ENCODE data around the gene CFAP299. TPM values are rescaled to one million over a fixed set of nuclear protein-coding genes. Genes with fewer than 3 reads are reported as not detected.

CFAP299 gene
- total RNA-seq, 2 experiments from 2014 or later: not detected

DNA sequence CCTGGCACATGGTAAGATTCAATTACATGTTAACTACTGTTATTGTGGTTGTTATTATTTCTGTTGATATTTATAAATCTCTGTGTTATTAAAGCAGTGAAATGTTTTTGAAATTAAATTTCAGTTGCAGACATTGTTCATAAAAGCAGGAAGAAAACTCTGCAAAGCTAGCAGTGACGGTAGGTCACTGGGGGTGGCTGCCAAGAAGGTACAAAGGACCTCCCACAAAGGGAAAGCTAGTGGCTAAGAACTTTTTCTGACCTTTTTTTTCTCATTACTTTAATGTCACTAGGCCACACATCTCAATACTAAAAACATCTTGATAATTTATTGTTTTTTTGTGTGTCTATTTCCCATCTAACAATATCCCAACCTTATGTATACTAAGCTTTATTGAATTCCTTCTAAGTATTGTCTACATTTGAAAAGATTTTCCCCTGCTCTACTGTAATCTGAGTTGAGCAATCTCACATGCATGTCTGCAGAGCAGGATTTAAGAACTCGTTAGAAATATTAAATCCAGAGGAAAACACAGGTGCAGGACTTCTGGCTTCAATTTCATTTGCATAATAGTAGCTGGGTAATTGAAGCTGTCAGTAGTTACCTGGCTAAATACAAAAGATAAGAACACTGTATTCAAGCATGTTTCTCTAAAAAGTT is 197.3 kb downstream of the CFAP299 start:
- H3K36me3 Mint-ChIP-seq (ENCODE audit: low read depth): no peaks in the 10 kb centered on the region
- H3K4me3 Mint-ChIP-seq: no peak overlapping the region
- ChIA-PET POLR2A (no interaction called here), CTCF (interaction anchor here (0.7 kb wide), 1 partner anchor 268 kb away, joined by 3 read pairs; no protein-coding TSS in a partner anchor)
- peaks cover 8% of the 10 kb centered on the region for H3K4me1 Mint-ChIP-seq
- no peak for ATAC-seq
- intact Hi-C loops (cut with DNase I, micrococcal nuclease): no loop called here
- H3K9me3 Mint-ChIP-seq (ENCODE audit: low read depth): no peaks in the 10 kb centered on the region
- no peak overlapping the region for H3K27ac Mint-ChIP-seq
- DNase-seq: no peak
- H3K27me3 Mint-ChIP-seq: peaks cover 9% of the 10 kb centered on the region

GRCh38 chr4:80535551-80535950 is 200.0 kb downstream of the CFAP299 start:
- DNase-seq (no peak), ATAC-seq (no peak)
- Mint-ChIP-seq H3K36me3 (ENCODE audit: low read depth) (no peaks in the 10 kb centered on the region), H3K27ac (no peak overlapping the region), H3K9me3 (ENCODE audit: low read depth) (no peaks in the 10 kb centered on the region), H3K27me3 (peaks cover 12% of the 10 kb centered on the region), H3K4me1 (peaks cover 21% of the 10 kb centered on the region), H3K4me3 (no peak overlapping the region)
- intact Hi-C loops (cut with DNase I, micrococcal nuclease): no loop called here
- POLR2A ChIA-PET: no interaction called here
- CTCF ChIA-PET: interaction anchor here (0.7 to 1.5 kb wide), 2 partner anchors 11 to 34 kb away, joined by 3 to 4 read pairs; no protein-coding TSS in a partner anchor

GRCh38 chr4:80538276-80538926 is 202.9 kb downstream of the CFAP299 start:
- no peaks in the 10 kb centered on the region for H3K9me3 Mint-ChIP-seq (ENCODE audit: low read depth)
- no peaks in the 10 kb centered on the region for H3K36me3 Mint-ChIP-seq (ENCODE audit: low read depth)
- no peak overlapping the region for H3K27ac Mint-ChIP-seq
- H3K4me3 Mint-ChIP-seq: no peak overlapping the region
- H3K27me3 Mint-ChIP-seq: peaks cover 23% of the 10 kb centered on the region
- DNase-seq (no peak), ATAC-seq (peak; percentile 67)
- intact Hi-C loops (cut with DNase I, micrococcal nuclease): no loop called here
- H3K4me1 Mint-ChIP-seq: peaks cover 29% of the 10 kb centered on the region
- POLR2A ChIA-PET: no interaction called here
- CTCF ChIA-PET: interaction anchor here (0.7 to 1.2 kb wide), 3 partner anchors 10 to 965 kb away, joined by 3 read pairs; no protein-coding TSS in a partner anchor

DNA sequence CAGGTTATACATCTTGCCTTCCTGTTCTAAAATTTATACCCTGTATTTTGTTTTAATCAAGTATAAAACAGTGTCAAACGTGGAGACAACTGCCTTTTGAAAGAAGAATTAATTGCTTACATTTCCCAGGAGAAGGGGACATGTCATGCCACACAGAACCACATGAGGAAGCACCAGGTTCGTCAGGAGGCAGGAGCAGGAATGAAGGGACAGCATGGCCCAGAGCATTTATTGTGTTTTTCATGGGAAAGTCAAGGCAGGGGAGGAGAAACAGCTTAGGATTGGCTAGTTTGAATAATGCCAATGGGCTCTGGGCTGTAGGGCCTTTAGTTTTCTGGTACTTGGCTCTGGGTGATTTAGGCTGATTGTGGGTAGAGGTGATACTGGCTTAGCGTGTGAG is 203.7 kb downstream of the CFAP299 start:
- no peaks in the 10 kb centered on the region for H3K36me3 Mint-ChIP-seq (ENCODE audit: low read depth)
- H3K4me1 Mint-ChIP-seq: peaks cover 29% of the 10 kb centered on the region
- H3K27ac Mint-ChIP-seq: no peak overlapping the region
- intact Hi-C loops (cut with DNase I, micrococcal nuclease): no loop called here
- no peak for DNase-seq
- H3K4me3 Mint-ChIP-seq: no peak overlapping the region
- CTCF ChIA-PET: interaction anchor here (0.9 kb wide), 1 partner anchor 10 kb away, joined by 3 read pairs; no protein-coding TSS in a partner anchor
- H3K9me3 Mint-ChIP-seq (ENCODE audit: low read depth): no peaks in the 10 kb centered on the region
- peaks cover 29% of the 10 kb centered on the region for H3K27me3 Mint-ChIP-seq
- POLR2A ChIA-PET: no interaction called here
- ATAC-seq: no peak

GRCh38 chr4:80540349-80540748 is 204.8 kb downstream of the CFAP299 start:
- Mint-ChIP-seq H3K4me1 (peaks cover 29% of the 10 kb centered on the region), H3K4me3 (no peak overlapping the region), H3K9me3 (ENCODE audit: low read depth) (peaks cover 2% of the 10 kb centered on the region), H3K27me3 (peaks cover 40% of the 10 kb centered on the region), H3K27ac (no peak overlapping the region), H3K36me3 (ENCODE audit: low read depth) (peaks cover 2% of the 10 kb centered on the region)
- POLR2A ChIA-PET: no interaction called here
- ATAC-seq: peak; percentile 45
- no peak for DNase-seq
- CTCF ChIA-PET: interaction anchor here (0.6 kb wide), 1 partner anchor 956 kb away, joined by 4 read pairs; no protein-coding TSS in a partner anchor
- intact Hi-C loops (cut with DNase I, micrococcal nuclease): loop anchor here in 1 of 2 experiments (2.0 kb wide), 1 partner anchor 148 kb away; no protein-coding TSS in a partner anchor

- peaks cover 8% of the 10 kb centered on the region for H3K36me3 Mint-ChIP-seq (ENCODE audit: low read depth)
- H3K9me3 Mint-ChIP-seq (ENCODE audit: low read depth): peaks cover 2% of the 10 kb centered on the region
- H3K27me3 Mint-ChIP-seq: peaks cover 43% of the 10 kb centered on the region
- ATAC-seq (peak; percentile 79), DNase-seq (no peak)
- peaks cover 25% of the 10 kb centered on the region for H3K4me1 Mint-ChIP-seq
- H3K4me3 Mint-ChIP-seq: no peak overlapping the region
- POLR2A ChIA-PET: no interaction called here
- peak overlapping the region; percentile 64 for H3K27ac Mint-ChIP-seq
- intact Hi-C loops (cut with DNase I, micrococcal nuclease): loop anchor here in 1 of 2 experiments (2.0 kb wide), 1 partner anchor 148 kb away; no protein-coding TSS in a partner anchor
- CTCF ChIA-PET: interaction anchor here (1.1 kb wide), 1 partner anchor 96 kb away, joined by 3 read pairs; no protein-coding TSS in a partner anchor
Measured at GRCh38 chr4:80540785-80541469, 205.4 kb downstream of the CFAP299 start.

- Mint-ChIP-seq H3K9me3 (ENCODE audit: low read depth) (peaks cover 5% of the 10 kb centered on the region), H3K27ac (no peak overlapping the region), H3K27me3 (peaks cover 46% of the 10 kb centered on the region), H3K36me3 (ENCODE audit: low read depth) (peaks cover 8% of the 10 kb centered on the region), H3K4me1 (peaks cover 23% of the 10 kb centered on the region), H3K4me3 (no peak overlapping the region)
- ChIA-PET POLR2A (no interaction called here), CTCF (no interaction called here)
- ATAC-seq: no peak
- no peak for DNase-seq
- intact Hi-C loops (cut with DNase I, micrococcal nuclease): no loop called here
Measured at GRCh38 chr4:80542747-80543146, 207.2 kb downstream of the CFAP299 start.

- ChIA-PET CTCF (no interaction called here), POLR2A (no interaction called here)
- no peak overlapping the region for H3K27ac Mint-ChIP-seq
- intact Hi-C loops (cut with DNase I, micrococcal nuclease): no loop called here
- H3K4me1 Mint-ChIP-seq: no peaks in the 10 kb centered on the region
- no peaks in the 10 kb centered on the region for H3K27me3 Mint-ChIP-seq
- H3K9me3 Mint-ChIP-seq (ENCODE audit: low read depth): peaks cover 10% of the 10 kb centered on the region
- H3K4me3 Mint-ChIP-seq: no peak overlapping the region
- H3K36me3 Mint-ChIP-seq (ENCODE audit: low read depth): no peaks in the 10 kb centered on the region
- ATAC-seq: no peak
- DNase-seq: no peak
Measured at GRCh38 chr4:80560337-80560736, 224.8 kb downstream of the CFAP299 start.

GRCh38 chr4:80566203-80566872 is 230.8 kb downstream of the CFAP299 start:
- POLR2A ChIA-PET: no interaction called here
- no peak overlapping the region for H3K4me3 Mint-ChIP-seq
- CTCF ChIA-PET: interaction anchor here (0.6 kb wide), 1 partner anchor 204 kb away, joined by 3 read pairs; no protein-coding TSS in a partner anchor
- intact Hi-C loops (cut with DNase I, micrococcal nuclease): no loop called here
- peaks cover 10% of the 10 kb centered on the region for H3K9me3 Mint-ChIP-seq (ENCODE audit: low read depth)
- peaks cover 10% of the 10 kb centered on the region for H3K4me1 Mint-ChIP-seq
- ATAC-seq (no peak), DNase-seq (no peak)
- H3K36me3 Mint-ChIP-seq (ENCODE audit: low read depth): no peaks in the 10 kb centered on the region
- H3K27me3 Mint-ChIP-seq: no peaks in the 10 kb centered on the region
- H3K27ac Mint-ChIP-seq: no peak overlapping the region

DNA sequence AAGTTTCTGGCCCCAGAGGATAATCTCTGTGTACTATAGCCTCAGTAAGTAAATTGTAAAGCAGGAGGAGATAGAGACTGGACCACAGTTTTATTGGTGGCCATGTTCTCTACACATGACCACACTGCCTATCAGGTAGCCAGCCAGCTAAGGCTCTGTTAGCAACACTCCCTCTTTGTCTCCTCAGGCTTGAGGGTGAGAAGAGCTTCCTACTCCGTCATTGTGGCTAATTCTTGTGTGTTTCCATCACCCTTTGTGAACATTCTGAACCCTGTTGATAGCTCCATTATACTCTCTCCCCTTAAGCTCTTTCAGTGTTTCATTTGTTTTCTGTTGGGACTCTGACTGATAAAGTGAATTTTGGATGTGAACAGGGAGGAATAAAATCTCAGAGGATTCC is 233.4 kb downstream of the CFAP299 start:
- H3K4me3 Mint-ChIP-seq: no peak overlapping the region
- H3K4me1 Mint-ChIP-seq: peaks cover 10% of the 10 kb centered on the region
- CTCF ChIA-PET: interaction anchor here (0.8 kb wide), 1 partner anchor 96 kb away, joined by 4 read pairs; no protein-coding TSS in a partner anchor
- intact Hi-C loops (cut with DNase I, micrococcal nuclease): no loop called here
- H3K27ac Mint-ChIP-seq: no peak overlapping the region
- no peaks in the 10 kb centered on the region for H3K27me3 Mint-ChIP-seq
- no peaks in the 10 kb centered on the region for H3K36me3 Mint-ChIP-seq (ENCODE audit: low read depth)
- ATAC-seq: no peak
- no peak for DNase-seq
- H3K9me3 Mint-ChIP-seq (ENCODE audit: low read depth): peaks cover 7% of the 10 kb centered on the region
- POLR2A ChIA-PET: no interaction called here

DNA sequence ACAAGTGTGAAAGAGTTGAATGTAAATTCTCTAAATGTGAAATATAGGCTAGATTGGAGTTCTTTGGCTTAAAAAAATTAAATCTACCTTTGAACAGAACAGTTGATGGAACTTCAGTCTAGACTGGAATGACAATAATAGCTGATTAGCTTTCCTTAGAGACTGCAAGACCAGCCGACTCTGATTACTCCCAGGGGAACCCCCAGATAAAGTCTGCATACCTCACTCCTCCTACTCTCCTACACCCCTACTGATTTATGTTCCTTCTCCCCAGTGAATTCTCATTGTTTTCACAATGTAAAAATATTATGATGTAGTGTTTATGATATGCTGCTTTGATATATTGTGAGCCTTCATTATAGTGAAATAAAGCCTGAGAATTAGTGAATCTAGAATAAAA is 241.3 kb downstream of the CFAP299 start:
- Mint-ChIP-seq H3K4me1 (peaks cover 9% of the 10 kb centered on the region), H3K4me3 (no peak overlapping the region), H3K36me3 (ENCODE audit: low read depth) (no peaks in the 10 kb centered on the region), H3K27ac (no peak overlapping the region), H3K9me3 (ENCODE audit: low read depth) (peaks cover 7% of the 10 kb centered on the region), H3K27me3 (no peaks in the 10 kb centered on the region)
- ATAC-seq (no peak), DNase-seq (no peak)
- CTCF ChIA-PET: no interaction called here
- intact Hi-C loops (cut with DNase I, micrococcal nuclease): no loop called here
- POLR2A ChIA-PET: no interaction called here
